C4-2B (cell line): ENCODE measurements around the gene DTD1.

Source experiments
- ZFX ChIP-seq: fragments of 450-650 bp; IDR thresholded peaks from 2 replicates; pipeline ENCODE4 v1.6.1; 2017
- TF ChIP-seq, protein P1 (sequence below): fragments of 450-650 bp; conservative IDR thresholded peaks from 2 replicates; pipeline ENCODE4 v1.5.1; 2017; ENCODE audit warnings: mild to moderate bottlenecking

DNA sequence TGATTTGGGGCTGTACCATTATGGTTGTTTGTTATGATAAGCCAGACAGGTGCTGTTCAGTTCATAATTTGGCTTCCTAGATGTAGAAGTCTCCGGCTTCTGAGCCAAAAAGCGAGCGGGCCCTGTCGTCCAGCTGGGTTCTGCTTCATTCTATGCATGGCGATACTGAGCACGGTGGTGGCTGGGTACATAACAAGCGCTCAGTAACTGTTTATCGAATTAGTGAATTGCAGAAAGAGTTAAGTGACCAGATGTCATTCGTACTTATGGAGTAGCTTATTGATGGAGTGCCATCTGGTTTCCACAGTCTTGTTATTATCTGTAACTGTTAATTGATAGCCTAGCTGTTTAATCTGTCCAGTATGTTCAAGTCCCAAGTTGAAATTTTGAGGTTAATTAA lies 85.0 kb downstream of the DTD1 start:
- TF ChIP-seq, protein P1, sequence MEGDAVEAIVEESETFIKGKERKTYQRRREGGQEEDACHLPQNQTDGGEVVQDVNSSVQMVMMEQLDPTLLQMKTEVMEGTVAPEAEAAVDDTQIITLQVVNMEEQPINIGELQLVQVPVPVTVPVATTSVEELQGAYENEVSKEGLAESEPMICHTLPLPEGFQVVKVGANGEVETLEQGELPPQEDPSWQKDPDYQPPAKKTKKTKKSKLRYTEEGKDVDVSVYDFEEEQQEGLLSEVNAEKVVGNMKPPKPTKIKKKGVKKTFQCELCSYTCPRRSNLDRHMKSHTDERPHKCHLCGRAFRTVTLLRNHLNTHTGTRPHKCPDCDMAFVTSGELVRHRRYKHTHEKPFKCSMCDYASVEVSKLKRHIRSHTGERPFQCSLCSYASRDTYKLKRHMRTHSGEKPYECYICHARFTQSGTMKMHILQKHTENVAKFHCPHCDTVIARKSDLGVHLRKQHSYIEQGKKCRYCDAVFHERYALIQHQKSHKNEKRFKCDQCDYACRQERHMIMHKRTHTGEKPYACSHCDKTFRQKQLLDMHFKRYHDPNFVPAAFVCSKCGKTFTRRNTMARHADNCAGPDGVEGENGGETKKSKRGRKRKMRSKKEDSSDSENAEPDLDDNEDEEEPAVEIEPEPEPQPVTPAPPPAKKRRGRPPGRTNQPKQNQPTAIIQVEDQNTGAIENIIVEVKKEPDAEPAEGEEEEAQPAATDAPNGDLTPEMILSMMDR = no peak
- no peak for TF ChIP-seq ZFX
